ENCODE measurements around the gene PDE11A.

GRCh38 chr2:178066890-178067669, 5.5 kb downstream of the PDE11A start:
- TF ChIP-seq POLR2A (IDR thresholded peaks at IDR 0.05) (no peak), CTCF (IDR thresholded peaks at IDR 0.05 in 4 of 5, conservative IDR thresholded peaks at IDR 0.05 in 1 of 5) (no peak)
